NCI-H1092 treated with DMSO at 0.1 percent for 48 hours (cell line): ENCODE data around the gene TTYH1.

Experiments
- DNase-seq: peaks from one replicate; lab custom pipeline; 2025; lab: John Stamatoyannopoulos, UW

Gene TTYH1

GRCh38 chr19:54481326-54481930 is 66.2 kb downstream of the TTYH1 start:
- DNase-seq = peak; percentile 22

DNA sequence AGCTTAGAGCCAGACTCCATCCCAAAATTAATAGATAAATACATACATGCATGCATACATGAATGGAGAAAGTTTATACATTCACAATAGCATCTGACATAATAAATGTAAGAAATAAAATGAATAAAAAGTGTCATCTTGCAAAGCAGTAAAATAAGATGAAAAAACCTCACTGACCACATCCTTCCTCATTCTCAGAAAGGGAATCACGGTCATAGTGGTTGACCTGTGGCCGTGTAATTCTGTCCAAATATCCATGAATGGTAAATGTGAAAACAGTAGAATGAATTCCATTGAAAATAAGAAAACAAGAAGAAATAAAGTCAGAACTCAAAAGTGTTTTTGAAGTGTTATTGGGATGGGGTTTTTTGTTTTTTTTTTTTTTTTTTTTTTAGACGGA is 67.6 kb downstream of the TTYH1 start:
- DNase-seq = no peak

- DNase-seq = no peak
Measured at GRCh38 chr19:54484451-54484850, 69.2 kb downstream of the TTYH1 start.

- no peak for DNase-seq
Measured at GRCh38 chr19:54485851-54486250, 70.6 kb downstream of the TTYH1 start.
